D721Med (cell line): Measurements from ENCODE around the gene UTP18.
A peak's percentile ranks its signal among the peaks of the same experiment; 100 is the strongest.
"Not testable (repeated sequence)": the region's sequence is repeated elsewhere in the genome, so short reads cannot be mapped to it uniquely, and the experiment has no call there.

Source experiments
- DNase-seq: peaks from one replicate; pipeline ENCODE4 v3.0.0; 2011; ENCODE audit warnings: low spot score; ENCODE audit not compliant: insufficient read length
- FAIRE-seq: peaks from 2 replicates; lab custom pipeline; 2011; peaks lifted over from hg19 to GRCh38; lab: Jason Lieb, UNC
- TF ChIP-seq, protein P1 (sequence below): IDR thresholded peaks from 2 replicates; pipeline ENCODE4 v1.5.1; 2012; ENCODE audit warnings: mild to moderate bottlenecking, control low read depth; ENCODE audit not compliant: insufficient read depth; ENCODE audit errors: missing control alignments

UTP18 gene

DNA sequence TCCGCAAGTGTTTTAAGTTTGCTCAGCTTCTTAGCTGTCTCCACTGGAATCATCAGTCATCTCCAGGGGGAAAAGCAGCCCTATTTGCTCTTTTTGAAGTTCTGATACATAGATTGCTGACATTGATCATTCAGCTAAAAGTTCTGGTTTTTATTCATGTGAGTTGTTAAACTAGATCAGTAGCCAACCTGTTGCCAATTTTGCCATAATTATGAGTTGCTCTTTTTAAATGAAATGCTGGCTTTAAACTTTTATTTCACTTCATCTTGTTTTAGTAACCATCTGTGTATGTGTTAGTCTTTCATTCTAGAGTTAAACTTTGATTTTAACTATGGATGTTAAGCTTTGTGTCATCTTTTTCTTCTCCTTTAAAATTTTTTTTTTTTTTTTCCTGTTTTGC lies 12.5 kb downstream of the UTP18 start:
- DNase-seq: no peak
- TF ChIP-seq, protein P1, sequence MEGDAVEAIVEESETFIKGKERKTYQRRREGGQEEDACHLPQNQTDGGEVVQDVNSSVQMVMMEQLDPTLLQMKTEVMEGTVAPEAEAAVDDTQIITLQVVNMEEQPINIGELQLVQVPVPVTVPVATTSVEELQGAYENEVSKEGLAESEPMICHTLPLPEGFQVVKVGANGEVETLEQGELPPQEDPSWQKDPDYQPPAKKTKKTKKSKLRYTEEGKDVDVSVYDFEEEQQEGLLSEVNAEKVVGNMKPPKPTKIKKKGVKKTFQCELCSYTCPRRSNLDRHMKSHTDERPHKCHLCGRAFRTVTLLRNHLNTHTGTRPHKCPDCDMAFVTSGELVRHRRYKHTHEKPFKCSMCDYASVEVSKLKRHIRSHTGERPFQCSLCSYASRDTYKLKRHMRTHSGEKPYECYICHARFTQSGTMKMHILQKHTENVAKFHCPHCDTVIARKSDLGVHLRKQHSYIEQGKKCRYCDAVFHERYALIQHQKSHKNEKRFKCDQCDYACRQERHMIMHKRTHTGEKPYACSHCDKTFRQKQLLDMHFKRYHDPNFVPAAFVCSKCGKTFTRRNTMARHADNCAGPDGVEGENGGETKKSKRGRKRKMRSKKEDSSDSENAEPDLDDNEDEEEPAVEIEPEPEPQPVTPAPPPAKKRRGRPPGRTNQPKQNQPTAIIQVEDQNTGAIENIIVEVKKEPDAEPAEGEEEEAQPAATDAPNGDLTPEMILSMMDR: no peak
- no peak for FAIRE-seq

DNA sequence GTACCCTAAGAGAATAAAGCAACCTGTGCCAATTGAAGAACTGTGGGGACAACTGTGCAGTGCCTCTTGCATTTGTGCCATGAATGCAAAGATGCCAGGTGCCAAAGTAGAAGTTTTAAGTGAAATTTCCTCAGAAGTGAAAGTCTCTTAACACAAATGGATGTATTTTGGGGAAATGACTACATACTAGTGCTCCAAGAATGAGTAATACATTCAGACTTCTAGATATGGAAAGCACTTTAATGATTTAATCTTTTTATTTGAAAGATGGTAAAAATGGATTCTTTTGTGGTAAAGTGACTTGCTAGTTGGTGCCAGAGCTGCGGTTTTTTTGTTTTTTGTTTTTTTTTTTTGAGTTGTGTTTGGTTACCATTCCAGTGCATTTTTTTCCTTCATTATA lies 15.0 kb downstream of the UTP18 start:
- TF ChIP-seq, protein P1: no peak
- FAIRE-seq: no peak
- no peak for DNase-seq

DNA sequence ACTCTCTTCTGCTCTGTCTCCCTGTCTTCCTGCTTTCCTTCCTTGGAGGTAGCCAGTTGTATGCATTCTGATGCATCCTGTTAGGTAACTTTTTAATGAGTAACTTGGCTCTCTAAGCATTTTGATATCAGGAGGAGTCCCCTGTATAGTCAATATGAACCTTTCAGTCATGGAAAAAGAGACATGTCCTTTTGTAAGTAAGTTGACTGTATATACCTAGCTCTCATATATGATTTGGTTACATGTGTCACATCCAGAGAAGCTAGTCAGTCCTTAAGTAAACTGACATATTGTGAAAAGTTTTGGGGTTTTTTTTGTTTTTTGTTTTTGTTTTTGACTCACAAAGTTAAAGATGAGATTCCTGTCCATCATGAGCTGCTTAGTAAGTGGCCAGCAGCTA lies 18.8 kb downstream of the UTP18 start:
- DNase-seq (no peak), FAIRE-seq (no peak)
- TF ChIP-seq, protein P1: no peak

DNA sequence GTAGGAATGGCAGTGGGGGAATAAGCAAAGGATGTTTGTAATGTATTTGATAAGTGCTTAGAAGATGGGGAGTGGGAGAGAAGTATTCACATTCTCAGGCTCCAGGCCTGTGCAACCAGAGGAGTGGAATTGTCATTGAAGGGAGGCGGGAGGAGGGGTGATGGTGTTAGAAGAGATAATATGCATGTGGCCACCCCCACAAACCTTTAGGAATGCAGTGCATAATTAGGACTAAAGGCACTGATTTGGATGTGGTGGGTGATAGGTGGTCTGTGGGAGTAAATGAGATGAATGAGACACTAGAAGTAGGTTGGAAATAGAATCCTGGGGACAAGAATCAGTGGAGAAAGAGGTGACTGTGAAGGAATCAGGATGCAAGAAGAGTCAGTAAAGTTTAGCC lies 27.1 kb downstream of the UTP18 start:
- FAIRE-seq: no peak
- TF ChIP-seq, protein P1: no peak

DNA sequence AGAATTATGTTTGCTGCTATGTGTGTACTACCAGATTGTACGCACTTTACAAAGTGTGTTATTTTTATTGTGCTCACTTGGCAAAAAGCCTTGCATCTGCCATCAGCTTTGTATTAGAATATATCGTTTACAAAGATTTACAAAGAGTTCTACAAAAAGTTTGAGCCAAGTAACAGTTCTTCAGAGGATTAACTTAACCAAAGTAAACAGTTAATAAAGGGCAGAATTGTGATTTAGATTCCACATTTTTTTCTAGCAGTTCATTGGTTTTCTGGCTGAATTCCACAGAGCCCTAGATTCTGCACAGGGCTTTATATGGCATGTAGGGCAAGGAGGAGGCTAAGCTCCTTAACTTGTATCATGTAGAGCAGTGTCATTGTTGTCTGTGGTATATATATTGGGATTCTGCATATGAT lies 29.4 kb downstream of the UTP18 start:
- FAIRE-seq (no peak), DNase-seq (no peak)
- TF ChIP-seq, protein P1: no peak

More for the DNA sequence above, 27.1 kb downstream of the UTP18 start:
- DNase-seq: no peak

DNA sequence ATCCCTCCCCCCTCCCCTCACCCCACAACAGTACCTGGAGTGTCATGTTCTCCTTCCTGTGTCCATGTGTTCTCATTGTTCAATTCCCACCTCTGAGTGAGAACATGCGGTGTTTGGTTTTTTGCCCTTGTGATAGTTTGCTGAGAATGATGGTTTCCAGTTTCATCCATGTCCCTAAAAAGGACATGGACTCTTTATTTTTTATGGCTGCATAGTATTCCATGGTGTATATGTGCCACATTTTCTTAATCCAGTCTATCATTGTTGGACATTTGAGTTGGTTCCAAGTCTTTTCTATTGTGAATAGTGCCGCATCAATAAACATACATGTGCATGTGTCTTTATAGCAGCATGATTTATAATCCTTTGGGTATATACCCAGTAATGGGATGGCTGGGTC lies 34.0 kb downstream of the UTP18 start:
- FAIRE-seq, DNase-seq: not testable (repeated sequence)

DNA sequence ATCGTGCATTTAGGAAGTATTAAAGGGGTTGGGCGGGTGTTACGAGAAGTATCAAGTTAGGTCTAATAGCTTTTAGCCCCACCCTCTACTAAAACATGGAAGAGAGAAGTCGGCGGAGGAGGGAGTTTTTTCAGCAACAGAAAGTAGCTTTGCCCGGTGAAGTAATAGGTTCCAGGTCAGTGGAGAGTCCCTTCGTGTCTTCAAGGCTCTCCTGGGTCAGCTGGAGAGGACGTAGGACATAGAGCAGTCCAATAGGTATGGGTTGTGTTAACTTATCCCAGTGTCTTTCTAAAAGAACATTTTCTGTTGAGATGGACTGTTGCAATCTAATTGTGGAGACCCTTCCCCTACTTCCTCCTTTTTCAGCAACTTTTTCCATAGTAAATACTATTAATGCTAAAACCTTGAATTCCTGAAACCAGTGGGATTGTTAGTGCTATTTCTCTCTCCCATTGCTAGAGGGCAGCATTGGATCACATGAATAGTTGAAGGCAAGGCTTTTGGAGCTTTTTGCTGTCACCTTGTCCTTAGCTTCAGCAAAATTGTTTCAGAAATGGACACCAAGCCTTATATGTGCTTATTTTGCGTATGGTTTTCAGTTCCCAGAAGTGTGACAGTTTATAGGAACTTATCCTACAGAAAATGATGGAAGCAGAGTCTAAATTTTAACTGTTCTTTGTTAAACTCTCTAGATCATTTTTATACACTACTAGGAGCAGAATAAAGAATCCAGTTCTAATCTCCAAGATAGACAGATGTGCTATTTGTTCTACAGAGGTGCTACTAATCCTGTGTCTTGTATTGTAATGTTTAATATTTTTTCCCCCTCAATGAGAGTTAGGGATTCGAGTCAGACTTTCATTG lies 38.4 kb downstream of the UTP18 start:
- TF ChIP-seq, protein P1: peak; percentile 94
- FAIRE-seq (peak; percentile 38), DNase-seq (no peak)
